ENCODE results near the gene ADCYAP1R1. TPM values are rescaled to one million over a fixed set of nuclear protein-coding genes. Genes with fewer than 3 reads are reported as not detected.

Gene ADCYAP1R1
- total RNA-seq, 1 experiment from 2014 or later: 0.12 TPM

DNA sequence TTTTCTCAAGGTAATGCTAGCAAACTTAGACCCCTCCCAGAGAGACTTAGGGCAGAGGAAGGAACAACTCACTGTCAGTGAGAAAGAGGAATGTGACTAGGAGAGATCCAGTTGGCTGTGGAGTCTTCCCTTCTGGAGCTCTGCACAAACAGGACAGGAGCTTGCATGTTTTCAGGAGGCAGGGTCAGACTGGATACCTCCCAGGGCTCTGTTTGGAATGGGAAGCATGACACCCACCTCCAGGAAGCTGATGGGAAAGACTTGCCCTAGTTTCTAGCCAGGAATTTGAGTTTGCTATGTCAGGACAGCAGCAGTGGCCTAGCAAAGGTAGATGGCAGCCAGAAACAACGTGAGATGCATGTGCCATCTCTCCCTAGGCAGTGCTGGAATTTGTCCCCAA lies 47.7 kb upstream of the ADCYAP1R1 start:
- Histone ChIP-seq H3K4me3 (replicated peaks in 1 of 2; ENCODE audit: low read depth in 1 of 2, low read length in 2 of 2) (no peak overlapping the region), H3K9me3 (ENCODE audit: control insufficient read depth in 1 of 2, insufficient read depth in 1 of 2, low read depth in 1 of 2, low read length in 2 of 2) (no peaks in the 10 kb centered on the region), H3K79me2 (ENCODE audit: insufficient read depth, low read length) (no peaks in the 10 kb centered on the region), H3K4me1 (ENCODE audit: control insufficient read depth in 1 of 2, insufficient read depth in 2 of 2, low read length in 2 of 2) (no peaks in the 10 kb centered on the region), H4K20me1 (ENCODE audit: insufficient read depth) (no peaks in the 10 kb centered on the region), H3K36me3 (ENCODE audit: control insufficient read depth in 1 of 2, insufficient read depth in 2 of 2, low read length in 2 of 2) (no peaks in the 10 kb centered on the region), H2AFZ (ENCODE audit: low read depth, low read length, poor library complexity, severe bottlenecking) (no peak overlapping the region), H3K9ac (ENCODE audit: low read length) (no peak overlapping the region), H3K9me2 (ENCODE audit: insufficient read depth) (no peaks in the 10 kb centered on the region), H3K27me3 (ENCODE audit: insufficient read depth, low read length) (peaks cover 34% of the 10 kb centered on the region), H3K27ac (ENCODE audit: low read depth, low read length) (no peak overlapping the region), H3K4me2 (ENCODE audit: low read length) (no peak overlapping the region)
- intact Hi-C loops (cut with micrococcal nuclease): loop anchor here (10.0 kb wide), 1 partner anchor 90 kb away; no protein-coding TSS in a partner anchor
- no peak for ATAC-seq
- ChIA-PET CTCF (no interaction called here), RAD21 (ENCODE audit: low non-redundant PET in 1 of 2, low total read pairs in 2 of 2, uncharacterized antibody in 2 of 2, unreplicated experiment in 2 of 2) (no interaction called here), POLR2A (no interaction called here)
- no TSS peak for BruUV-seq (replicated peaks)
- TF ChIP-seq SRF (IDR thresholded peaks at IDR 0.05; ENCODE audit: low read depth): no peak
- no peak for TF ChIP-seq SIN3A (IDR thresholded peaks at IDR 0.05; ENCODE audit: low read depth)
- no peak for TF ChIP-seq EZH2 (IDR thresholded peaks at IDR 0.05)
- TF ChIP-seq, protein P1, sequence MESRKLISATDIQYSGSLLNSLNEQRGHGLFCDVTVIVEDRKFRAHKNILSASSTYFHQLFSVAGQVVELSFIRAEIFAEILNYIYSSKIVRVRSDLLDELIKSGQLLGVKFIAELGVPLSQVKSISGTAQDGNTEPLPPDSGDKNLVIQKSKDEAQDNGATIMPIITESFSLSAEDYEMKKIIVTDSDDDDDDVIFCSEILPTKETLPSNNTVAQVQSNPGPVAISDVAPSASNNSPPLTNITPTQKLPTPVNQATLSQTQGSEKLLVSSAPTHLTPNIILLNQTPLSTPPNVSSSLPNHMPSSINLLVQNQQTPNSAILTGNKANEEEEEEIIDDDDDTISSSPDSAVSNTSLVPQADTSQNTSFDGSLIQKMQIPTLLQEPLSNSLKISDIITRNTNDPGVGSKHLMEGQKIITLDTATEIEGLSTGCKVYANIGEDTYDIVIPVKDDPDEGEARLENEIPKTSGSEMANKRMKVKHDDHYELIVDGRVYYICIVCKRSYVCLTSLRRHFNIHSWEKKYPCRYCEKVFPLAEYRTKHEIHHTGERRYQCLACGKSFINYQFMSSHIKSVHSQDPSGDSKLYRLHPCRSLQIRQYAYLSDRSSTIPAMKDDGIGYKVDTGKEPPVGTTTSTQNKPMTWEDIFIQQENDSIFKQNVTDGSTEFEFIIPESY (IDR thresholded peaks at IDR 0.05; ENCODE audit: extremely low read depth, insufficient replicate concordance, low read length): no peak
- TF ChIP-seq FOSL1 (IDR thresholded peaks at IDR 0.05; ENCODE audit: low read depth): no peak
- TF ChIP-seq, protein P2, sequence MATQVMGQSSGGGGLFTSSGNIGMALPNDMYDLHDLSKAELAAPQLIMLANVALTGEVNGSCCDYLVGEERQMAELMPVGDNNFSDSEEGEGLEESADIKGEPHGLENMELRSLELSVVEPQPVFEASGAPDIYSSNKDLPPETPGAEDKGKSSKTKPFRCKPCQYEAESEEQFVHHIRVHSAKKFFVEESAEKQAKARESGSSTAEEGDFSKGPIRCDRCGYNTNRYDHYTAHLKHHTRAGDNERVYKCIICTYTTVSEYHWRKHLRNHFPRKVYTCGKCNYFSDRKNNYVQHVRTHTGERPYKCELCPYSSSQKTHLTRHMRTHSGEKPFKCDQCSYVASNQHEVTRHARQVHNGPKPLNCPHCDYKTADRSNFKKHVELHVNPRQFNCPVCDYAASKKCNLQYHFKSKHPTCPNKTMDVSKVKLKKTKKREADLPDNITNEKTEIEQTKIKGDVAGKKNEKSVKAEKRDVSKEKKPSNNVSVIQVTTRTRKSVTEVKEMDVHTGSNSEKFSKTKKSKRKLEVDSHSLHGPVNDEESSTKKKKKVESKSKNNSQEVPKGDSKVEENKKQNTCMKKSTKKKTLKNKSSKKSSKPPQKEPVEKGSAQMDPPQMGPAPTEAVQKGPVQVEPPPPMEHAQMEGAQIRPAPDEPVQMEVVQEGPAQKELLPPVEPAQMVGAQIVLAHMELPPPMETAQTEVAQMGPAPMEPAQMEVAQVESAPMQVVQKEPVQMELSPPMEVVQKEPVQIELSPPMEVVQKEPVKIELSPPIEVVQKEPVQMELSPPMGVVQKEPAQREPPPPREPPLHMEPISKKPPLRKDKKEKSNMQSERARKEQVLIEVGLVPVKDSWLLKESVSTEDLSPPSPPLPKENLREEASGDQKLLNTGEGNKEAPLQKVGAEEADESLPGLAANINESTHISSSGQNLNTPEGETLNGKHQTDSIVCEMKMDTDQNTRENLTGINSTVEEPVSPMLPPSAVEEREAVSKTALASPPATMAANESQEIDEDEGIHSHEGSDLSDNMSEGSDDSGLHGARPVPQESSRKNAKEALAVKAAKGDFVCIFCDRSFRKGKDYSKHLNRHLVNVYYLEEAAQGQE (IDR thresholded peaks at IDR 0.05; ENCODE audit: low read depth): no peak
- no peak for TF ChIP-seq CEBPB (IDR thresholded peaks at IDR 0.05; ENCODE audit: low read depth)
- no peak for TF ChIP-seq SP1 (IDR thresholded peaks at IDR 0.05; ENCODE audit: low read depth)
- TF ChIP-seq, protein P3, sequence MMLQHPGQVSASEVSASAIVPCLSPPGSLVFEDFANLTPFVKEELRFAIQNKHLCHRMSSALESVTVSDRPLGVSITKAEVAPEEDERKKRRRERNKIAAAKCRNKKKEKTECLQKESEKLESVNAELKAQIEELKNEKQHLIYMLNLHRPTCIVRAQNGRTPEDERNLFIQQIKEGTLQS (IDR thresholded peaks at IDR 0.05): no peak
- no peak for TF ChIP-seq CBX3 (IDR thresholded peaks at IDR 0.05; ENCODE audit: low read depth)
- no peak for DNase-seq (ENCODE audit: low read depth, low spot score)

All from HCT116 (cell line).